PC-3 (cell line): ENCODE results near the gene RB1. TPM values are rescaled to one million over a fixed set of nuclear protein-coding genes. Genes with fewer than 3 reads are reported as not detected.
"Not testable (repeated sequence)": the region's sequence is repeated elsewhere in the genome, so short reads cannot be mapped to it uniquely, and the experiment has no call there.

Experiments
- ATAC-seq: fragments of 200-7000 bp; cut with Tn5 transposase; 2 replicates; pipeline ENCODE4 v1.9.1; 2020; ENCODE audit warnings: mild to moderate bottlenecking, moderate library complexity
- BruUV-seq: library from RNA; stranded (reverse); fragments of 400-500 nt; replicated peaks from 2 replicates; lab custom pipeline; 2021; lab: Mats Ljungman, UMichigan
- CTCF ChIA-PET: fragments of 300-600 bp; sonication (Branson Sonifier 250); formaldehyde crosslinking; loops from one replicate; lab custom pipeline; 2022; ENCODE audit warnings: antibody characterized with exemption; lab: Charles Lee
- POLR2A ChIA-PET: fragments of 300-600 bp; sonication (Branson Sonifier 250); formaldehyde crosslinking; loops from one replicate; lab custom pipeline; 2022; ENCODE audit warnings: antibody characterized with exemption; ENCODE audit not compliant: unreplicated experiment; lab: Charles Lee
- DNase-seq: peaks from one replicate; pipeline ENCODE4 v3.0.0-alpha.2; 2015
- H2AFZ ChIP-seq: fragments of 300-600 bp; sonication (generic); 2 replicates; pipeline ENCODE4 v1.6.0; 2016; ENCODE audit warnings: antibody characterized with exemption, low read length
- H3F3A ChIP-seq: fragments of 300-600 bp; sonication (generic); one replicate; pipeline ENCODE4 v1.6.0; 2017; ENCODE audit warnings: antibody characterized with exemption, low read length, control low read depth, mild to moderate bottlenecking; ENCODE audit not compliant: unreplicated experiment
- H3K27ac ChIP-seq: fragments of 300-600 bp; sonication (generic); 2 replicates; pipeline ENCODE4 v1.5.1; 2016; ENCODE audit warnings: mild to moderate bottlenecking, low read length
- H3K27me3 ChIP-seq: fragments of 300-600 bp; sonication (generic); 2 replicates; pipeline ENCODE4 v1.6.1; 2016; ENCODE audit warnings: low read length, mixed read lengths
- H3K36me3 ChIP-seq: fragments of 300-600 bp; sonication (generic); 2 replicates; pipeline ENCODE4 v1.6.1; 2016; ENCODE audit warnings: low read depth, mixed run types, low read length, mixed read lengths
- H3K4me1 ChIP-seq: fragments of 300-600 bp; sonication (generic); 2 replicates; pipeline ENCODE4 v1.5.1; 2016; ENCODE audit warnings: low read length; ENCODE audit not compliant: insufficient read depth
- H3K4me2 ChIP-seq: fragments of 300-600 bp; sonication (generic); 2 replicates; pipeline ENCODE4 v1.6.0; 2016; ENCODE audit warnings: low read length
- H3K4me3 ChIP-seq: fragments of 300-600 bp; sonication (generic); 2 replicates; pipeline ENCODE4 v1.5.1; 2016; ENCODE audit warnings: mild to moderate bottlenecking, low read length, mixed read lengths
- H3K79me2 ChIP-seq: fragments of 300-600 bp; sonication (generic); 2 replicates; pipeline ENCODE4 v1.6.1; 2017; ENCODE audit warnings: low read length, mixed read lengths
- H3K9ac ChIP-seq: fragments of 300-600 bp; sonication (generic); 2 replicates; pipeline ENCODE4 v1.6.0; 2016; ENCODE audit warnings: mild to moderate bottlenecking, low read length
- H3K9me2 ChIP-seq: fragments of 300-600 bp; sonication (generic); replicated peaks from 2 replicates; pipeline ENCODE4 v1.6.1; 2016; ENCODE audit warnings: mixed run types, low read length, mixed read lengths
- H3K9me3 ChIP-seq: fragments of 300-600 bp; sonication (generic); 2 replicates; pipeline ENCODE4 v1.6.1; 2016; ENCODE audit warnings: low read length, mixed read lengths
- H4K20me1 ChIP-seq: fragments of 300-600 bp; sonication (generic); 2 replicates; pipeline ENCODE4 v1.6.1; 2016; ENCODE audit warnings: low read length, mixed read lengths
- EZH2 ChIP-seq: fragments of 300-600 bp; sonication (generic); IDR thresholded peaks from one replicate; pipeline ENCODE4 v1.6.1; 2017; ENCODE audit warnings: antibody characterized with exemption, mild to moderate bottlenecking, low read length; ENCODE audit not compliant: unreplicated experiment
- EZH2phosphoT487 ChIP-seq: fragments of 300-600 bp; sonication (generic); IDR thresholded peaks from 2 replicates; pipeline ENCODE4 v1.6.1; 2018; ENCODE audit warnings: mild to moderate bottlenecking, antibody characterized with exemption, low read length, borderline replicate concordance
- intact Hi-C: fragments of 100-400 bp; cut with micrococcal nuclease; formaldehyde crosslinking; loops from 2 replicates; pipeline ENCODE4 v1.9.0; 2023
- total RNA-seq: library from RNA; depleted of rRNA; stranded (reverse); fragments of >200 nt; gene quantifications from 2 replicates; pipeline ENCODE4 v1.2.3, GENCODE V29; 2014
- TF ChIP-seq, protein P1 (sequence below): fragments of 300-600 bp; sonication (generic); conservative IDR thresholded peaks from 2 replicates; pipeline ENCODE4 v1.5.1; 2017; ENCODE audit warnings: antibody characterized with exemption, low read depth, mild to moderate bottlenecking, low read length

The RB1 gene
- total RNA-seq, 1 experiment from 2014 or later = 14.3 TPM

DNA sequence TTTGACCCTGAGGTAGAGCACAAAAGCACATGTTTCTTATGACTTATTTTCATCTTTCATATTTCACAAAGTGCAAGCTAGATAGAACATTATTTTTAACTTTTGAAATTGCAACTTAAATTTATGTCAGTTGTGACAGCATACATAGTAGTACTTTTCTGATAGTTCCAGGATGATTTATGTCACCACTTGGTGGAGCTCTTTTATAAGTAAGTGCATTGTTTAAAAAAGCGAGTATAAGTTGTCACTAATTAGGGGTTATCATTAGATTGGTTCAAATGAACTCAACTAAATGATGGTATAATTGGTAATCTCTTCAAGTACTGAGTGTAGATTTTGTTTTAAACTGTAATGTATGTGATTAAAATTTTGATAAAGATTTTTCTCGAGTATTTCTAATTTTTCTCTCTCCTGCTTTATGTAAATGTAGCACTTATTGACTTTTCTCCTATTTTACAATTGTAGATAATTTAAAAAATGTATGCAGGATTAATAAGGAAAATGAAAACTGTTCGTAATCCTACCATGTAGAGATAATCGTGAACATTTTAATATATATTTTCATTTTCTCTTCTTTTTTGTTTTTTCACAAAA, 31.1 kb downstream of the RB1 start:
- intact Hi-C loops = loop anchor here (1.0 to 5.0 kb wide), 4 partner anchors 198 to 435 kb away; no protein-coding TSS in a partner anchor
- TF ChIP-seq, protein P1, sequence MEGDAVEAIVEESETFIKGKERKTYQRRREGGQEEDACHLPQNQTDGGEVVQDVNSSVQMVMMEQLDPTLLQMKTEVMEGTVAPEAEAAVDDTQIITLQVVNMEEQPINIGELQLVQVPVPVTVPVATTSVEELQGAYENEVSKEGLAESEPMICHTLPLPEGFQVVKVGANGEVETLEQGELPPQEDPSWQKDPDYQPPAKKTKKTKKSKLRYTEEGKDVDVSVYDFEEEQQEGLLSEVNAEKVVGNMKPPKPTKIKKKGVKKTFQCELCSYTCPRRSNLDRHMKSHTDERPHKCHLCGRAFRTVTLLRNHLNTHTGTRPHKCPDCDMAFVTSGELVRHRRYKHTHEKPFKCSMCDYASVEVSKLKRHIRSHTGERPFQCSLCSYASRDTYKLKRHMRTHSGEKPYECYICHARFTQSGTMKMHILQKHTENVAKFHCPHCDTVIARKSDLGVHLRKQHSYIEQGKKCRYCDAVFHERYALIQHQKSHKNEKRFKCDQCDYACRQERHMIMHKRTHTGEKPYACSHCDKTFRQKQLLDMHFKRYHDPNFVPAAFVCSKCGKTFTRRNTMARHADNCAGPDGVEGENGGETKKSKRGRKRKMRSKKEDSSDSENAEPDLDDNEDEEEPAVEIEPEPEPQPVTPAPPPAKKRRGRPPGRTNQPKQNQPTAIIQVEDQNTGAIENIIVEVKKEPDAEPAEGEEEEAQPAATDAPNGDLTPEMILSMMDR = peak; percentile 87
- TF ChIP-seq EZH2 (no peak), EZH2phosphoT487 (no peak)
- Histone ChIP-seq H3K4me1 (peaks cover 18% of the 10 kb centered on the region), H3K9ac (no peak overlapping the region), H3K4me2 (peak overlapping the region; percentile 65), H2AFZ (no peak overlapping the region), H3K9me3 (no peaks in the 10 kb centered on the region), H3F3A (no peaks in the 10 kb centered on the region), H3K27ac (peak overlapping the region; percentile 53), H3K9me2 (no peaks in the 10 kb centered on the region), H3K4me3 (no peak overlapping the region), H3K79me2 (no peaks in the 10 kb centered on the region), H3K36me3 (peaks cover 3% of the 10 kb centered on the region; the same call in 1 of the 2 replicates), H3K27me3 (no peaks in the 10 kb centered on the region), H4K20me1 (no peaks in the 10 kb centered on the region)
- no TSS peak for BruUV-seq
- ChIA-PET CTCF (interaction anchor here (2.4 kb wide), 1 partner anchor 245 kb away, joined by 31 read pairs; no protein-coding TSS in a partner anchor), POLR2A (no interaction called here)
- DNase-seq = peak; percentile 49
- ATAC-seq = peak; percentile 74

DNA sequence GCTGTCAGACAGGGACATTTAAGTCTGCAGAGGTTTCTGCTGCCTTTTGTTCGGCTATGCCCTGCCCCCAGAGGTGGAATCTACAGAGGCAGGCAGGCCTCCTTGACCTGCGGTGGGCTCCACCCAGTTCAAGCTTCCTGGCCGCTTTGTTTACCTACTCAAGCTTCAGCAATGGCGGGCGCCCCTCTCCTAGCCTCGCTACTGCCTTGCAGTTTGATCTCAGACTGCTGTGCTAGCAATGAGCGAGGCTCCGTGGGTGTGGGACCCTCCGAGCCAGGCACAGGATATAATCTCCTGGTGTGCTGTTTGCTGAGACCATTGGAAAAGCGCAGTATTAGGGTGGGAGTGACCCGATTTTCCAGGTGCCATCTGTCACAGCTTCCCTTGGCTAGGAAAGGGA, 35.6 kb downstream of the RB1 start:
- H3K79me2 ChIP-seq, CTCF ChIA-PET, intact Hi-C loops: not testable (repeated sequence)

DNA sequence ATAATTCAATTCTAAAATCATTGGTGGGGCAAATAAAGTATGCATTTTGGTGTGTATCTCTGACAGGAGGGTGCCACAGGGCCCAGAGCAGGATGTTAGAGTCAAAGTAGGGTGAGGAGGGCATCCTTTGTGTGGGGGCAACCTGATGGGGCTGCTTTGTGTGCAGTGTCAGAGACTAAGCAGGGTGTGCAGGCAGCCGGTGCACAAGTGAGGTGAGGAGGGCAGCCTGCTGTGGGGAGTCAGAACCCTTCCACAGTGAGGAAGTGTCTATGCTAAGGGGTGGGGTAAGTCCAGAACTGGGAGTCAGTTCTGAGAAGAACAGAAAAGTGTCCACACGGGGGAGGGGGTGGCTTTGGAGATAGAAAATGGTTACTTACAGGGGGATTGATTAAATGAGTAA, 40.7 kb downstream of the RB1 start:
- TF ChIP-seq EZH2 = no peak
- TF ChIP-seq EZH2phosphoT487 = no peak
- TF ChIP-seq, protein P1 = no peak
- no peak for ATAC-seq
- DNase-seq = no peak
- BruUV-seq = no TSS peak
- Histone ChIP-seq H3K9ac (no peak overlapping the region), H3K4me1 (no peaks in the 10 kb centered on the region), H3K36me3 (no peaks in the 10 kb centered on the region; the same call in 1 of the 2 replicates), H3K9me2 (no peaks in the 10 kb centered on the region), H3K79me2 (no peaks in the 10 kb centered on the region), H2AFZ (no peak overlapping the region), H3K27ac (no peak overlapping the region), H3K4me2 (no peak overlapping the region), H3K9me3 (no peaks in the 10 kb centered on the region), H3K4me3 (no peak overlapping the region), H3F3A (no peaks in the 10 kb centered on the region), H3K27me3 (no peaks in the 10 kb centered on the region), H4K20me1 (no peaks in the 10 kb centered on the region)
- ChIA-PET CTCF (no interaction called here), POLR2A (no interaction called here)
- intact Hi-C loops = no loop called here

More for the DNA sequence above, 35.6 kb downstream of the RB1 start:
- ATAC-seq, H2AFZ ChIP-seq, H3K4me3 ChIP-seq, H3F3A ChIP-seq, H3K9me2 ChIP-seq, H3K4me2 ChIP-seq, H3K36me3 ChIP-seq, POLR2A ChIA-PET, H3K27me3 ChIP-seq, DNase-seq, H3K27ac ChIP-seq, H3K4me1 ChIP-seq, H3K9me3 ChIP-seq, H4K20me1 ChIP-seq, BruUV-seq, H3K9ac ChIP-seq: not testable (repeated sequence)
